Prostate gland (tissue), 2 donors: ENCODE measurements around the gene KCNJ2. TPM values are rescaled to one million over a fixed set of nuclear protein-coding genes. Genes with fewer than 3 reads are reported as not detected.

Experiments used
- DNase-seq: peaks from one replicate; pipeline ENCODE4 v3.0.0-alpha.2; 2019; ENCODE audit warnings: low spot score
- H3K27ac ChIP-seq, 2 donors: fragments of 200-600 bp; sonication (generic); 2 replicates each; pipeline ENCODE4 v1.5.1; 2017 to 2019
- H3K27me3 ChIP-seq: fragments of 200-600 bp; sonication (generic); replicated peaks from 2 replicates; pipeline ENCODE4 v1.5.1; 2019; ENCODE audit not compliant: insufficient read depth
- H3K36me3 ChIP-seq, 2 donors: fragments of 200-600 bp; sonication (generic); 1 replicate in 1 of 2; 2 replicates in 1 of 2; pipeline versions ENCODE4 v1.5.1 to v1.8.1; 2017 to 2019
- H3K4me1 ChIP-seq: fragments of 200-600 bp; sonication (generic); replicated peaks from 2 replicates; pipeline ENCODE4 v1.5.1; 2019
- H3K4me3 ChIP-seq, 2 donors: fragments of 200-600 bp; sonication (generic); 2 replicates each; pipeline ENCODE4 v1.5.1; 2017 to 2019
- H3K9me3 ChIP-seq: fragments of 200-600 bp; sonication (generic); 2 replicates; pipeline ENCODE4 v1.5.1; 2017
- CTCF ChIP-seq, 4 experiments: fragments of 200-600 bp in 2 of 4; fragments of 450-650 bp in 2 of 4; sonication (generic) in 2 of 4; IDR thresholded peaks; 1 replicate in 3 of 4; 2 replicates in 1 of 4; pipeline ENCODE4 v1.5.1; 2016 to 2019; ENCODE audit warnings: antibody characterized with exemption in 4 of 4, mild to moderate bottlenecking in 2 of 4, moderate library complexity in 2 of 4
- POLR2A ChIP-seq: fragments of 450-650 bp; IDR thresholded peaks from one replicate; pipeline ENCODE4 v1.6.1; 2016; ENCODE audit warnings: antibody characterized with exemption, mild to moderate bottlenecking
- POLR2AphosphoS5 ChIP-seq: sonication (generic); formaldehyde crosslinking; IDR thresholded peaks from one replicate; pipeline ENCODE4 v1.6.1; 2017; ENCODE audit warnings: antibody characterized with exemption
- WGBS: methylation state at CpG from one replicate; pipeline ENCODE4 v1.1.5; 2018; 5-methylcytosine and 5-hydroxymethylcytosine counted together
- intact Hi-C: fragments of 100-400 bp; cut with DNase I; formaldehyde crosslinking; loops from one replicate; pipeline ENCODE4 v1.14.2; 2022
- total RNA-seq, 2 donors: library from RNA; depleted of rRNA; stranded (reverse); fragments of >200 nt; gene quantifications; one replicate each; pipeline ENCODE4 v1.1.0, GENCODE V29; 2016

Gene KCNJ2
- total RNA-seq, 2 donors from 2014 or later: 2.6 to 3.1 TPM

DNA sequence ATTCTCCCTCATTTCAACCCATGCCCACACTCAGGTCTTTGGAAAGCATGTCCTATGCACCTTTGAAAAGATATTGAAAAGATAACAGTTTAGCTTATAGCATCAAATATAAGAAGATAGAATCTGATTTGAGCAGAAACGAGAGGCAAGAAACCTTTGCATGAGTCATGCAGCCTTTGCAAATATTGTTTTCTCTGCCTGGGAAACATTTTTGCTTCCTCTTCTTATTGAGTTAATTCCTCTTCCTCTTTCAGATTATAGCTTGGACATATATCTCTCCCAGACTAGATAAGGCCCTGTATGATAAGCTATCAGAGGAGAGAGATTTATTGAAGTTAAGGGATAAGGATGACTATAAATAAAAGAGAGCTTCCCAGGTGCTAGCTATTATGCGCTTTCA lies 46.1 kb upstream of the KCNJ2 start:
- 71% methylated on average over 2 of the region's 2 CpGs for WGBS
- Histone ChIP-seq H3K27ac (no peak overlapping the region), H3K36me3 (no peaks in the 10 kb centered on the region), H3K27me3 (no peaks in the 10 kb centered on the region), H3K4me3 (no peak overlapping the region), H3K9me3 (no peaks in the 10 kb centered on the region), H3K4me1 (no peaks in the 10 kb centered on the region)
- TF ChIP-seq POLR2A: no peak
- no peak for TF ChIP-seq POLR2AphosphoS5
- no peak for TF ChIP-seq CTCF (IDR thresholded peaks at IDR 0.05)
- intact Hi-C loops: no loop called here
- no peak for DNase-seq

- 50% methylated on average over 3 of the region's 3 CpGs for WGBS
- Histone ChIP-seq H3K36me3 (no peaks in the 10 kb centered on the region), H3K4me1 (no peaks in the 10 kb centered on the region), H3K9me3 (no peaks in the 10 kb centered on the region), H3K4me3 (no peak overlapping the region), H3K27ac (no peak overlapping the region), H3K27me3 (no peaks in the 10 kb centered on the region)
- no peak for TF ChIP-seq POLR2AphosphoS5
- TF ChIP-seq CTCF (IDR thresholded peaks at IDR 0.05): no peak
- TF ChIP-seq POLR2A: no peak
- no peak for DNase-seq
- intact Hi-C loops: no loop called here
Measured at GRCh38 chr17:70124723-70125122, 44.6 kb upstream of the KCNJ2 start.

DNA sequence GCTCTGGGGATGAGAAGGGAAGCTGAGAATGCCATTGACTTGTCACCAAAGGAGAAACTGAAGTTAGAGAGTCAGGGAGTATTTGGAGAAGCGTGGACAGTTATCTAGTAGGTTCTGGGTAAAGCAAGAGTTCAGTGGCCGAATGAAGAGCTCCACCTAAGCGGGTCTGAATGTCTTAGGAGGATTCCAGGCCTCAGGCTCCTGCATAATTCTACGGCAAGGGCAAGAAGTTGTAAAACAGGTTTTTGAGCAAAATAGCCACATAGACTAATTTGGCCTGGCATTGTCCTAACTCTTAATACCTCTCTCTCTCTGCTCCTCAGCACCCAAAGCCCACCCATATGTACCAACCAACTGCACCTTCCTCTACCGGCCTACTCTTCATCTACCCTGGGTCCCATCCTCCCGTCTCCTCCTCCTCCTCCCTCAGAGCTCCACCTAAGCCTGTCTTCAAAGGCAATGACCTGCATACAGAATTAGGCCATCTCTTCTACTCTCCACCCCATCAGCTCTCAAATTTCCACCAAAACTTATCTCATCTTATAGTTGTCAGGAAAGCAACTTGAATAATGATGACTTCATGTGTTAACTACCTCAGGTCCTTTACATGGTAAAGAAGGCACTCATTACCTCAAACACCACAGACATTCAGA lies 42.0 kb upstream of the KCNJ2 start:
- H3K4me1 ChIP-seq: no peaks in the 10 kb centered on the region
- WGBS: 76% methylated on average over 6 of the region's 6 CpGs
- H3K27me3 ChIP-seq: no peaks in the 10 kb centered on the region
- no peaks in the 10 kb centered on the region for H3K36me3 ChIP-seq
- H3K27ac ChIP-seq: no peak overlapping the region
- TF ChIP-seq POLR2AphosphoS5: no peak
- TF ChIP-seq CTCF (IDR thresholded peaks at IDR 0.05): no peak
- no peak for TF ChIP-seq POLR2A
- DNase-seq: no peak
- no peaks in the 10 kb centered on the region for H3K9me3 ChIP-seq
- intact Hi-C loops: no loop called here
- H3K4me3 ChIP-seq: no peak overlapping the region

GRCh38 chr17:70128727-70129238 lies 40.5 kb upstream of the KCNJ2 start:
- no peak for DNase-seq
- TF ChIP-seq POLR2A (no peak), CTCF (IDR thresholded peaks at IDR 0.05) (no peak), POLR2AphosphoS5 (no peak)
- H3K4me1 ChIP-seq: no peaks in the 10 kb centered on the region
- 96% methylated on average over 23 of the region's 23 CpGs for WGBS
- no peaks in the 10 kb centered on the region for H3K9me3 ChIP-seq
- H3K27ac ChIP-seq: no peak overlapping the region
- no peak overlapping the region for H3K4me3 ChIP-seq
- intact Hi-C loops: no loop called here
- no peaks in the 10 kb centered on the region for H3K27me3 ChIP-seq
- H3K36me3 ChIP-seq: no peaks in the 10 kb centered on the region

DNA sequence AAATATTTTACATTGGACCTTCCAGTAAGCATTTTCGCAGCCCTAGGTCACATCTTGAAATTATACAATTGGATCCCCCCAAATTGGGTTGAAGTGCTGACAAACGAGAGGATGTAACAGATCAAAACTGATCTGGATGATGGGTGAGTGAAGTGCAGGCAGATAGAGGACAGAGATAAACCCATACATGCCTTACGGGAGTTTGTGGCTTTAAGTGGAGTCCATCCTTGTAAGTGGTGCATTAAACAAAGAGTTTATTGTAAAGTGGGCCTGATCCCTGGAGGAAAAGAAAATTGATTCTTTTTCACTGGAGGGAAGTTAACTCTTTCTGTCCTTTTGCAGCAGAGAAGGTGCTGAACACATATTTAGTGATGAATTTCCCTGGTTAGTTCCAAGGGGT lies 39.0 kb upstream of the KCNJ2 start:
- H3K4me3 ChIP-seq: no peak overlapping the region
- intact Hi-C loops: no loop called here
- H3K36me3 ChIP-seq: no peaks in the 10 kb centered on the region
- peaks cover 2% of the 10 kb centered on the region for H3K4me1 ChIP-seq
- no peak for TF ChIP-seq POLR2AphosphoS5
- no peak for TF ChIP-seq CTCF (IDR thresholded peaks at IDR 0.05)
- no peak for TF ChIP-seq POLR2A
- no peaks in the 10 kb centered on the region for H3K9me3 ChIP-seq
- no peak for DNase-seq
- WGBS: 74% methylated on average over 3 of the region's 3 CpGs
- H3K27ac ChIP-seq: no peak overlapping the region
- H3K27me3 ChIP-seq: no peaks in the 10 kb centered on the region
